CD4-positive, alpha-beta T cell treated with Interferon gamma for 1 hour (primary cell): Measurements from ENCODE around the gene TFEB.

Source experiments
- DNase-seq: peaks from one replicate; pipeline ENCODE4 v3.0.0-alpha.2; 2020

TFEB gene

DNA sequence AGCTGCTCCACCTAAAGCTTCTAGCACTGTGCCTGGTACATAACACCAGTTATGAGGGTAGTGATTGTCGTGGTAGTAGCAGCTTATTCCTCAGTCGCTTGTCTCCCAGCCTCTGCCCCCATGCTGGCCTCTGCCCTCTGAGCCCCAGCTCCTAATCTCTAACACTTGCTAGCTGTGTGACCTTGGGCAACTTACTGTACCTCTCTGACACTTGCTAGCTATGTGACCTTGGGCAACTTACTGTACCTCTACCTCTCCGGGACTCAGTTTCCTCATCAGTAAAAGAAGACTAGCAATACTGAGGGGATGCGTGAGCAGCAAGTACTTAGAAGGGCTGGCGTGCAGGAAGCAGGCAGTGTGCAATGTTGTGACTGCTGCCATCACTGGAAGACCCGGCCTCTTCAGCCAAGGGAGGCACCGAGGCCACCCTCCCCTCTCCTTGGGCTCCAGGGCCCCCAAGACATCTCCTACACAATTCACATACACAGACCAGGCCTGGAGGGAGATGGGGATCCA lies 87.3 kb downstream of the TFEB start:
- no peak for DNase-seq

- no peak for DNase-seq
Measured at GRCh38 chr6:41647061-41647511, 88.3 kb downstream of the TFEB start.

DNA sequence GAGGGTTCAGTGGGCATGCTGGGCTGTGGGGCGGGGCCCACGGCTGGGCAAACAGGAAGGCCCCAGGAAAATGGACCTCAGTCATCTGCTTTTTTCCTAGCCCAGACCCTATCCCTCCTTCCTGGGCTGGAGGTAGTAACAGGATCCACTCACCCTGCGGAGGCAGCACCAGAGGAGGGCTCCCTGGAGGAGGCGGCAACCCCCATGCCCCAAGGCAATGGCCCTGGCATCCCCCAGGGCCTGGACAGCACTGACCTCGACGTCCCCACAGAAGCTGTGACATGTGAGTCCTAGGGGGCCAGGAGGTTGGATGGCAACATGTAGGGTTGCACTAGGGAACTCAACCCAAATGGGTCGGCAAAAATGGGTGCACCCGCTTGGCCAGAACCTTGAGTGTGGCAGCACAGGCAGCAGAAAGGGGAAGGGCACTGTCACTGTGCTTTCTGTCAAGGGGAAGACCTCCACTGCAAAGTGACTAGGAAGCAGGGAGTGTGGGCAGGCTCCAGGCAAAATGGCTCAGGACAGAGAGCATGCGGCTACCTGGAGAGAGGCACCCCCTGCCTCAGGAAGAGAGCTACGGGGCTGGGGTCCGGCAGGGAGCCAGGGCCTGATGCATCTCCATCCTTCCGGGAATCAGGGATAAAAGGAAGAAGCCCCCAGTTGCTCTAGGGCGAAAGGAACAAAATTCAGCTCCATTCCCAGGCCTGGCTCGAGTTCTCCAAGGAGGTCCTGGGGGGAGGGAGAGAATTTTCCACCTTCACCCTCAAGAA lies 89.2 kb downstream of the TFEB start:
- DNase-seq: no peak

- no peak for DNase-seq
Measured at GRCh38 chr6:41645007-41645618, 90.3 kb downstream of the TFEB start.

DNA sequence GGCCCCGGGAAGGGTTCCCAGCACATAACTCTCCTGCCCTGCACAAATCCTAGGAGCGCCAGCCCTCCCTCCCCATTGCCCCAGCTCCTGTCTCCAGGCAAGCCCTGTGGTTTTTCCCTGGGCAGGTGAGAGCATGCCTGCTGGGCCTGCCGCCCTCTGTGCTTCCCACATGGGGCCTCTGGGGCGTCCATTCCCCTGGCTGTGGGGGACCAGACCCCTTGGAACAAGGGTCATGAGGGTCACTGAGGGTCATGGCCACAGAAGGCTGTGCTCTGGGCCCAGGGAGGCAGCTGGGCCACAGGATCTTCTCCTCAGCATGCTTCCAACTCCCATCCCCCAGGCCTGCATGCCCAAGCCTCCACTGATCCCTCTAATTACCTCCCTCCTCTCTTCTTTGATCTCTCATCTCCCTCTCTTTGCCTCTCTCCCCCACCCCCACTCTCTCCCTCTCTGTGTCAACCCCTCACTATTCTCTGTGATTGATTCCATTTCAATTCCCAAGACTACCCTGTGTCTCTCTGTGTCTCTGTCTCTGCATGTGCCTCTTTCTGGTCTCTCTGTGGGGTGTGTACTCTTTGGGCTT lies 91.0 kb downstream of the TFEB start:
- no peak for DNase-seq

DNA sequence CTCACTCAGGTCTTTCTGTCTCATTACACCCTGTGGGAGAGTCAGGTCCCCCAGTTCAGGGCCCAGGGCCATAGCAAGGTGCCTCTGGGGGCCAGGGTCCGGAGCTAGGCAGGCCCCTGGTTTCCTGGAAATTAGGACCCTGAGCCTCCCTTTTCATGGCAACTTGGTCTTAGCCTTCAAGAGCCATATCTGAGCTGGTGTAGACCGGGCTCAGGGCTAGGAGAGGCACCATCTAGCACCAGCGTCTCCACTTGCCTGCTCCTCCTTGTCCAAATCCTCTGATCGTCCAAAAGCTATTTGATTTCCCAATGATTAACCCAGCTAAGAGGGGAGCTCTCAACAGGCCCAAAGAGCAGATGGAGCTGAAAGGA lies 91.5 kb downstream of the TFEB start:
- no peak for DNase-seq

- no peak for DNase-seq
Measured at GRCh38 chr6:41642960-41643898, 92.2 kb downstream of the TFEB start.

GRCh38 chr6:41642090-41642959 lies 93.1 kb downstream of the TFEB start:
- DNase-seq: no peak

GRCh38 chr6:41641352-41641925 lies 94.0 kb downstream of the TFEB start:
- no peak for DNase-seq

- DNase-seq: no peak
Measured at GRCh38 chr6:41640426-41640825, 95.0 kb downstream of the TFEB start.

DNA sequence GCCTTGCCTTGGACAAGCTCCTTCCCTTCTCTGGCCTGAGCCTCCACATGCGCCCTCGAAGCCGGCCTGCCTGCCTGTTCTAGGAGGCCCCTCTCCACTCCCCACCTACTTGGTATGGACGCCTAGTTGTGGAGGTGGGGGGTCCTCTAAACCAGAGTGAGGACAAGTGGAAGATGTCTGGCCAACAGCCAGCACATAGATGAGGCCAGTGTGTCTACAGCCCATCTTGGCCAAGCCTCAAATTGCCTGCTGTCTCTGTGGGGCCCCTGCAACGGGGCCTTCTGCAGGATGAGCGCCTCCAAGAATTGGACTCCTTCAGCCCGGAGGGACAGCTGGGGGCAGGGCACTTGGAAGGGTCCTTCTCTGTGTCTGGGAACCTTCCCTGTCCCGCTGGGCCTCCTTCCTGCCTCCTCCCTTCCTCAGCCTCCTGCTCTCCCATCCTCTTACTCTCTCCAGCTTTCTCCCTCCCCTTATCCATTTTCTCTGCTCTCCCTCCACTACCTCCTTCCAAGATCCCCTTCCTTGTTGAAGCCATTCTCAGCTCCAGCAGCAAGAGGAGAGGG lies 95.5 kb downstream of the TFEB start:
- DNase-seq: no peak

DNA sequence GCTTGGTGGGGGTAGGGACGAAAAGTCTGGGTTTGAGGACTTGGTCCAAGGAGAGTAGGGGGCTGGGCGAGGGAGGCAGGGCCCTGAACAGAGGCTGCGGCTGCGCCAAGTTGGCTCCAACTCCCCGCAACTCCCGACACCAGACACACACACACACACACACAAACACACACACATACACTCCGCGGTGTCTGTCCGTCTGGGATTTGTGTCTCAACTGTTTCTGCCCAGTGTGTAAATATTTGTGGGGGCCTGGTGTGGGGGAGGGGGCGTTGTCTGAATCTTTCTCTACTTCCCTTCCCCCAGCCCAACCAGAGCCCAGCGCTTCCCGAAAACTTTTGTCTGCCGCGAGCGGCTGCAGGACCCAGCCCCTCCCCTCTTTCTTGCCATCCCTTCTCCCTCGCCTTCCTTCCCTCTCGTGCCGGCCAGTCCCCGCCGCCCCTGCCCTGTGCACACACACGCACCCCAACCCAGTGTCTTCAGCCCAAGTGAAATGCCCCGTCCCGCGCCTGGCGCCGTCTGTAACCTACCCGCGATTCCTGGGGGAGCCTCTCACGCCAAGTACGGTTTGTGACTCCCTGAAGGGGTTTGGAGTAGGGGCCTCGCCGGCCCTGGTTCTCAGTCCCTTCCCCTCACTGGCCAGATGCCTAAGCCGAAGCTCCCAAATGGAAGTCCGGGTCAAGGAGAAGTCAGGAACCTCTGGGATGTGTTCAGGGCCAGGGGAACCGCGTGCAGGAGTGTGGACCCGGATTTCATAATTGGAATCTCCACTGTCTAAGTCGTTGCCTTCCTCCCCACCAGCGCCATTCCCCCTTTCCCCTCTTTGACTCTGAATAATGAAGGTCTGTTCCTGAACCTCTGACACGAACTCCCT lies 96.2 kb downstream of the TFEB start:
- DNase-seq: no peak

DNA sequence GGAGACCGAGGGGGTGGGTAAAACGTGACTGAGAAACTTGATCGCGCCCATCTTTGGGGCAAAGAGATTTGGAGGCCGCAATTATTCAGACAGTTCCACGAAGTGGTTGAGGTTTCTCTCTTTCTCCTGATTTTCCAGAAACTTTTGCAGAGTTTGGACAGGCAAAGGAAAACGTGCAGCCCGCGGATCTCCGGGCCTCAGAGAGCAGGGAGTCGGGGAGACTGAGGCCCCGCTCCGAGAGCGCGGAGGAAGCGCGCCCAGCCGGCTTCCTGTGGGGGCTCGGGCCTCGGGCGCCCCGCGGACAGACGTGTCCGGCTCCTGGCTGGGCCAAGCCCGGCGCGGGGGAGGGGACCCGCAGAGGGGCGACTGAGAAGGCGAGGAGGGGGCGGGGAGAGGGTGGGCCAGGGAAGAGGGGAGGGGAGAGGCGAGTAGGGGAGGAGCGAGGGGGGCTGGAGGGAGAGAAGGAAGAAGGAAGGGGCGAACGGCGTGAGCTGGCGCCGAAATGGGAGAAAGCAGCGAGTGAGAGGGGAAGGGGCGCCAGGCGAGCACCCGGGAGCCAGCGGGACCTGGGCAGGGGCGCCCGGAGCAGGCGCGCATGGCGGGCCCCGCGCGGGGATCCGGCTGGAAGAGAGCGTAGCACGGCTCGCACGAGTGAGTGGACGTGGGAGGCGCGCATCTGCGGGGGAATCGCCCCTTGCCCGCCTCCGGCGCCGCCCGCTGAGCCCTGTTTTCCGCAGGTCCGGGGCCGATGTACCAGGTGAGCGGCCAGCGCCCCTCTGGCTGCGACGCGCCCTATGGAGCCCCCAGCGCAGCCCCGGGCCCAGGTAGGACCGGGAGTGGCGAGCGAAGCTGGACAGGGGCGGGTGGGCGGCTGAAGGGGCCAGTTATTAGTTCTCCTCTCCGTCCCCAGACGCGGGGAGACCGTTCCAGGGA lies 97.1 kb downstream of the TFEB start, which contains the start of gene MDFI:
TSS of gene MDFI (plus strand) at position 467 of the 933 bp plus-strand sequence. CDS start at position 749, 282 bp downstream.
- DNase-seq: no peak

- DNase-seq: no peak
Measured at GRCh38 chr6:41637194-41638001, 98.0 kb downstream of the TFEB start.

- no peak for DNase-seq
Measured at GRCh38 chr6:41636833-41637193, 98.6 kb downstream of the TFEB start.

DNA sequence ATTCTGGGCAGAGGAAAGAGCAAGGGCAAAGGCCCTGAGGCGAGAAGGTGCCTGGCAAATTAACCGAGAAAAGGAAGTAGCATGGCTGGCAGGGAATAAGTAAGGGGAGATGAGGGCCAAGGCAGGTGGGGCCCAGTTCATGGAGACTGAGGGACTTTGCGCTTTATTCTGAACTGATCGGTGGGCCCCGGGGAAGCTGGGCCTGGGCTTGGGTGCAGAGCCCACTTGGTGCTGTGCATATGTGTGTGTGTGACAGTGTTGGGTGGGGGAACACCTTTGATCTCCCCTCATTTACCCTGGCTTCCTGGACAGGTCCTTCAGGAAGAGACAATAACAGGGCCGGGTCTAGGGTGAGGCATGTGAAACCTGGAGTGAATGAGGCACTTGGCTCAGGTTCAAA lies 100.0 kb downstream of the TFEB start:
- no peak for DNase-seq

DNA sequence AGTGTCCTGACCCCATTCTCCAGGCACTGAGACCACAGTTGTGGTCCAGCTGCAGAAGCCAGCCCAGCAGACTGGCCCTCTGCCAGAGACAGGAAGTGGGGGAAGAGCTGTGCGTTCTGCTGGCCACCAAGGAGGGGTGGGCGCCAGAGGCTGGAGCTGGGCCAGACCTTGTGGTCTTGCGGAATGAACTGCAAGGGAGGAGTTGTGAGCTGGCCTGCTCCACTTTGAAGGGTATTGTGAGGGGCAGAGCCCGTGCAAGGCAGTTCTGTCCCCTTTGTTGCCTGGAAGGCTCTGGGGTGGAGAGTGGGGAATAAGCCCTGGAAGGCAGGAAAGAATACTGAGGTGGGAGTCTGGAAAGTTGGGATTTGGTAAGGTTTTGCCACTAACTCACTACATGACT lies 100.8 kb downstream of the TFEB start:
- DNase-seq: no peak
